ENCODE results near the gene CD96.
"Not testable (repeated sequence)": the region's sequence is repeated elsewhere in the genome, so short reads cannot be mapped to it uniquely, and the experiment has no call there.

CD96 gene

DNA sequence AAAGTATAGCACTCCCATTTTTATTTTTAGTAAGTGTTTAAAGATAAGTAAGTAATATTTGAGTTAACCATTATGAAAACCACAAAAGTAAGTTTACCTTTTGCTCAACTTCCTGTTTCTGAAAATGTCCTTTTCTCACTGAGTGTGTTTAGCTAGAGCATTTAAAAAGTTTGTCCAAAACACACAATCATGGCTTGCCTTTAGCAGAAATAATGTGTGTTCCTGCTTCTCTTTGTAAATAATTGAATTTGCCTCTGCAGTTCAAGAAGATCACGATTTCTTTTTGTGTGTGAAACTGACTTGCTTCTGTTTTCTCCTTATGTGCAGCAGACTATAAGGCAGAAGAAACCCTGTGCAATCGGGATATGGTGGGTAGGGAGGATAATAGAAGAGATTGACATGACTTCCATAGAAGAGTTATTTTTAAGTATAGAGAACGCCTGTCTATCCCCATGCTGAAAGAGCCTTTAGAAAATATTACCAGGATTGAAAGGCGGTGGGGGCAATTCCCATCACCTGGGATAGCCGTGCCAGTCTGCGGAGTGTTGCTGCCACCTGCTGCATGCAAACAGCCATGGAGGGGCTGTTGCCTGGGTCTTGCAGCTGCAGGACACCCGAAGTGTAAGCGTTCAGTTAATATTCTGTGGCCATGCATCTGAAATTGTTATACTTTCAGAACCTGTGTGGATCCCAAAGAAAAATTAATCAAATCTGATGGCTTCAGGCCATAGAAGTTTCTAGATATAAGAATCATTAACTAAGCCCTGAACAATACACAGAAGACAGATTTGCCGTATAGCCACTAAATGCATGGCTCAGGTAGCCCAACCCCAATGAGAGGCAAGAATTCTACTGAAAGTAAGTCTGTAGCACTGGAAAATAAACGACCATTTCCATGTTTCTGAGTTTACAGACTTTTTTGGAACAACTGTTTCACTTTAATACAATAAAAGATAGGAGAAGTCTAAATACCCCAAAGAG lies 2.4 kb upstream of the CD96 start:
- DNase-seq (ENCODE audit: extremely low read depth, low read depth) = peak; percentile 14
- TF ChIP-seq, protein P1, sequence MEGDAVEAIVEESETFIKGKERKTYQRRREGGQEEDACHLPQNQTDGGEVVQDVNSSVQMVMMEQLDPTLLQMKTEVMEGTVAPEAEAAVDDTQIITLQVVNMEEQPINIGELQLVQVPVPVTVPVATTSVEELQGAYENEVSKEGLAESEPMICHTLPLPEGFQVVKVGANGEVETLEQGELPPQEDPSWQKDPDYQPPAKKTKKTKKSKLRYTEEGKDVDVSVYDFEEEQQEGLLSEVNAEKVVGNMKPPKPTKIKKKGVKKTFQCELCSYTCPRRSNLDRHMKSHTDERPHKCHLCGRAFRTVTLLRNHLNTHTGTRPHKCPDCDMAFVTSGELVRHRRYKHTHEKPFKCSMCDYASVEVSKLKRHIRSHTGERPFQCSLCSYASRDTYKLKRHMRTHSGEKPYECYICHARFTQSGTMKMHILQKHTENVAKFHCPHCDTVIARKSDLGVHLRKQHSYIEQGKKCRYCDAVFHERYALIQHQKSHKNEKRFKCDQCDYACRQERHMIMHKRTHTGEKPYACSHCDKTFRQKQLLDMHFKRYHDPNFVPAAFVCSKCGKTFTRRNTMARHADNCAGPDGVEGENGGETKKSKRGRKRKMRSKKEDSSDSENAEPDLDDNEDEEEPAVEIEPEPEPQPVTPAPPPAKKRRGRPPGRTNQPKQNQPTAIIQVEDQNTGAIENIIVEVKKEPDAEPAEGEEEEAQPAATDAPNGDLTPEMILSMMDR (IDR thresholded peaks at IDR 0.05; ENCODE audit: low read depth, low read length) = peak; percentile 81

GRCh38 chr3:111541391-111541790 lies 606 bp upstream of the CD96 start:
- DNase-seq (ENCODE audit: extremely low read depth, low read depth) = no peak
- TF ChIP-seq, protein P1 (IDR thresholded peaks at IDR 0.05; ENCODE audit: low read depth, low read length) = no peak

DNA sequence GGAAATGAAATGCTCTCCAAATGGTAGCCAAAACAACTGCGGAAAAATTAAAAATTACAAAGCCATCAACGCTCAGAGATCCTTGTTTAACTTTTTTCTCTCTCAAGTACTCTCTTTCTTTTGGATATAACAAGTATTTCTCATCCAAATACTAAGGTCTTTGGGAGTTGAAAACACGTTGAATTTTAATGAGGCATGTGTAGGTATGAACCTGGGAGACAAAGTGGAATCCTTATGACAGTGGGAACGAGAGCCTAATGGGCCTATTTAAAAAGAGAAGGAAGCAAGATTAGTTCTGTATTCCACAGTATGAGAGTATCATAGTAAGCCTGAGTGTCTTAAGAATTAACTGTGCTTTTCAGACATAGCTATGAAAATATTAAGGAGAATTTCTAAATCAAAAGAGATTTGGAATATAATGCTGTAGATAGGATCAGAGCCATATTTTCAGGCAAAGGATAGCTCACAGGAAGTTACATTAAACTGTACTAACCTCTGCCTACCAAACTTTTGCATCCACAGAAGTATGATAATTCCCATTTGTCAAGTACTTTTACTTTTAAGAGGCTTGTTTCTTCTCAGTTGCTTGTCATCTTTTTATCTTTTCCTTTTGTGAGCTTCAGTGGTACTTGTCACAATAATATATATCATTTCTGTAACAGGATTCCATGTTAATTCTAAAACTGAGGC lies 759 bp downstream of the CD96 start:
- DNase-seq (ENCODE audit: extremely low read depth, low read depth) = no peak
- TF ChIP-seq, protein P1 (IDR thresholded peaks at IDR 0.05; ENCODE audit: low read depth, low read length) = no peak

GRCh38 chr3:111545349-111545748 lies 3.4 kb downstream of the CD96 start:
- no peak for DNase-seq (ENCODE audit: extremely low read depth, low read depth)
- TF ChIP-seq, protein P1 (IDR thresholded peaks at IDR 0.05; ENCODE audit: low read depth, low read length) = no peak; the same call in 1 of the 2 replicates

GRCh38 chr3:111547631-111548030 lies 5.6 kb downstream of the CD96 start:
- TF ChIP-seq, protein P1 (IDR thresholded peaks at IDR 0.05; ENCODE audit: low read depth, low read length) = no peak
- no peak for DNase-seq (ENCODE audit: extremely low read depth, low read depth)

GRCh38 chr3:111548092-111548491 lies 6.1 kb downstream of the CD96 start:
- TF ChIP-seq, protein P1 (IDR thresholded peaks at IDR 0.05; ENCODE audit: low read depth, low read length) = no peak
- no peak for DNase-seq (ENCODE audit: extremely low read depth, low read depth)

- DNase-seq (ENCODE audit: extremely low read depth, low read depth) = no peak
- TF ChIP-seq, protein P1 (IDR thresholded peaks at IDR 0.05; ENCODE audit: low read depth, low read length) = no peak
Measured at GRCh38 chr3:111548756-111549155, 6.8 kb downstream of the CD96 start.

DNA sequence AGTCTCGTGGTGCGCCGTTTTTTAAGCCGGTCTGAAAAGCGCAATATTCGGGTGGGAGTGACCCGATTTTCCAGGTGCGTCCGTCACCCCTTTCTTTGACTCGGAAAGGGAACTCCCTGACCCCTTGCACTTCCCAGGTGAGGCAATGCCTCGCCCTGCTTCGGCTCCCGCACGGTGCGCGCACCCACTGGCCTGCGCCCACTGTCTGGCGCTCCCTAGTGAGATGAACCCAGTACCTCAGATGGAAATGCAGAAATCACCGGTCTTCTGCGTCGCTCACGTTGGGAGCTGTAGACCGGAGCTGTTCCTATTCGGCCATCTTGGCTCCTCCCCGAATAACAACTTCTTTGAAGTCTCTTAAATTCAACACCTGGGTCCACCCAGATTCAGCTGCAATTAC lies 19.9 kb downstream of the CD96 start:
- DNase-seq (ENCODE audit: extremely low read depth, low read depth) = not testable (repeated sequence)

Data from AG09319 (cell line).